Measurements from ENCODE around the gene RAB24. TPM values are rescaled to one million over a fixed set of nuclear protein-coding genes. Genes with fewer than 3 reads are reported as not detected.

Gene RAB24
- total RNA-seq, 3 donors from 2014 or later: 23.4 to 33.1 (median 29.5) TPM

- no peak for TF ChIP-seq CTCF (IDR thresholded peaks at IDR 0.05)
- Histone ChIP-seq H3K9me3 (no peaks in the 10 kb centered on the region), H3K36me3 (ENCODE audit: low read depth) (peaks cover 3% of the 10 kb centered on the region), H3K4me1 (ENCODE audit: low read depth) (no peaks in the 10 kb centered on the region), H3K4me3 (no peak overlapping the region)
- DNase-seq (peak in 1 of 3 donors; percentile 21), ATAC-seq (no peak)
- intact Hi-C loops (cut with DNase I, micrococcal nuclease): no loop called here
These were observed 28.7 kb upstream of the RAB24 start for GRCh38 chr5:177332031-177332895.

- H3K4me1 ChIP-seq (ENCODE audit: low read depth): peaks cover 3% of the 10 kb centered on the region
- TF ChIP-seq CTCF (IDR thresholded peaks at IDR 0.05): no peak
- H3K36me3 ChIP-seq (ENCODE audit: low read depth): no peaks in the 10 kb centered on the region
- intact Hi-C loops (cut with DNase I, micrococcal nuclease): no loop called here
- H3K9me3 ChIP-seq: no peaks in the 10 kb centered on the region
- no peak overlapping the region for H3K4me3 ChIP-seq
- DNase-seq: peak in 1 of 3 donors; percentile 21
- no peak for ATAC-seq
These were observed 27.7 kb upstream of the RAB24 start for GRCh38 chr5:177330991-177331842.

- H3K9me3 ChIP-seq: no peaks in the 10 kb centered on the region
These were observed 26.4 kb upstream of the RAB24 start for GRCh38 chr5:177329883-177330282.

GRCh38 chr5:177328545-177329231 lies 25.2 kb upstream of the RAB24 start:
- intact Hi-C loops (cut with DNase I, micrococcal nuclease): no loop called here
- Histone ChIP-seq H3K4me1 (ENCODE audit: low read depth) (peaks cover 12% of the 10 kb centered on the region), H3K4me3 (no peak overlapping the region), H3K36me3 (ENCODE audit: low read depth) (no peaks in the 10 kb centered on the region), H3K9me3 (no peaks in the 10 kb centered on the region)
- no peak for TF ChIP-seq CTCF (IDR thresholded peaks at IDR 0.05)
- ATAC-seq (no peak), DNase-seq (peak in 1 of 3 donors; percentile 8)

More at GRCh38 chr5:177329883-177330282, 26.4 kb upstream of the RAB24 start:
- Histone ChIP-seq H3K4me3 (no peak overlapping the region), H3K36me3 (ENCODE audit: low read depth) (no peaks in the 10 kb centered on the region), H3K4me1 (ENCODE audit: low read depth) (peaks cover 12% of the 10 kb centered on the region)
- intact Hi-C loops (cut with DNase I, micrococcal nuclease): no loop called here
- DNase-seq (peak in 1 of 3 donors; percentile 10), ATAC-seq (no peak)
- TF ChIP-seq CTCF (IDR thresholded peaks at IDR 0.05): no peak

Data from mucosa of descending colon (tissue), 3 donors.